PC-3 (cell line): ENCODE results near the gene CCZ1B.
"Not testable (repeated sequence)": the region's sequence is repeated elsewhere in the genome, so short reads cannot be mapped to it uniquely, and the experiment has no call there.

ENCODE experiments used
- CTCF ChIP-seq: fragments of 300-600 bp; sonication (generic); conservative IDR thresholded peaks from 2 replicates; pipeline ENCODE4 v1.5.1; 2017; ENCODE audit warnings: antibody characterized with exemption, low read depth, mild to moderate bottlenecking, low read length
- EZH2 ChIP-seq: fragments of 300-600 bp; sonication (generic); IDR thresholded peaks from one replicate; pipeline ENCODE4 v1.6.1; 2017; ENCODE audit warnings: antibody characterized with exemption, mild to moderate bottlenecking, low read length; ENCODE audit not compliant: unreplicated experiment

DNA sequence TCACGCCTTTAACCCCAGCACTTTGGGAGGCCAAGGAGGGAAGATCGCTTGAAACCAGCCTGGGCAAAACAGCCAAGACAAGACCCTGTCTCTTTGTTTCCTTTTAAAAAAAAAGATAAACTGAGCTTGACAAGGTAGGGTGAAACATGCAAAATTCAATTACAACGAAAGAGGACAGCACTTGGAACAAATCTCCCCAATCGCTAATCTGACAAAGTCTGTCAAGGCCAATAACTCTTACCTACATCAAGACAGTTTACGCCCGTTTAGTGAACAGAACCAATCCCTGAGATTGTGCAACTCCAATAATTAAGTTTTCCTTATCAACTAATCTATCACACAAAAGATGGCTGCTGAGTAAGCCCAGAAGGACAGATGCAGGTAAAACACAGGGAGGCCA, 4.5 kb downstream of the CCZ1B start:
- TF ChIP-seq CTCF, EZH2: not testable (repeated sequence)
